Neural cell (in vitro differentiated cells): ENCODE results near the gene SH3RF2.

Experiments
- CTCF ChIP-seq: fragments of 450-650 bp; IDR thresholded peaks from 2 replicates; pipeline ENCODE4 v1.5.1; 2014; ENCODE audit warnings: antibody characterized with exemption, mild to moderate bottlenecking, moderate library complexity; ENCODE audit not compliant: poor library complexity, severe bottlenecking
- EP300 ChIP-seq: fragments of 450-650 bp; conservative IDR thresholded peaks from 2 replicates; pipeline ENCODE4 v1.6.1; 2014; ENCODE audit warnings: antibody characterized with exemption, mild to moderate bottlenecking, moderate library complexity; ENCODE audit not compliant: poor library complexity, severe bottlenecking
- POLR2AphosphoS5 ChIP-seq: IDR thresholded peaks from 2 replicates; pipeline ENCODE4 v1.6.1; 2012

DNA sequence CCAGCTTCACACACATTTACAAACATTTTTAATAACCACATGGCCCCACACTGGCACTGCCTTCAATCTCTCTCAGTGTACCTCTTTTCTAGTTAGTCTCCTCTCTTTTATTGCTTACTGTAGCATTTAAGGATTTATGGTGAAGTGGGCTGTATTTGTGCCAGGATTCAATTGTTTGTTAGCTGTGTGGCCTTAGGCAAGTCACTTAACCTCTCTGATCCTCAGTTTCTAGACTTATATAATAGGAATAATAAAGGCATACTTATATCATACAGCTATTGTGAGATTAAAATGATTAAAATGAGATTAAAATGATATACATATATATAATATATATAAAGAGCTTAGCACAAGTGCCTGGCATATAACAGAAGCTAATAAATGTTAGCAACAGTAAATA is 6.4 kb downstream of the SH3RF2 start:
- no peak for TF ChIP-seq CTCF
- no peak for TF ChIP-seq EP300
- TF ChIP-seq POLR2AphosphoS5: no peak
